ENCODE measurements around the gene DUSP16. TPM values are rescaled to one million over a fixed set of nuclear protein-coding genes. Genes with fewer than 3 reads are reported as not detected.
A peak's percentile ranks its signal among the peaks of the same experiment; 100 is the strongest.

Gene DUSP16
- total and polyA plus RNA-seq, 2 of the 8 experiments (the other 6 are each of a cell fraction or from before 2014, with no cell fraction given), result 31.6 to 55.9 TPM

- peak overlapping the region; percentile 90; the same call in 1 of the 2 replicates for H2BK20ac ChIP-seq (ENCODE audit: low read length)
- no peak overlapping the region for H3K9ac ChIP-seq (replicated peaks in 1 of 4; ENCODE audit: extremely low read depth in 1 of 4, low read depth in 3 of 4, low read length in 3 of 4)
- H3K23me2 ChIP-seq (ENCODE audit: low read depth, low read length), result 0 out of 2 replicates have a peak, but pooled peaks cover 1% of the 10 kb centered on the region
- no peaks in the 10 kb centered on the region for H3K9me3 ChIP-seq (ENCODE audit: insufficient read depth in 2 of 2, low read depth in 1 of 2, low read length in 1 of 2)
- peak overlapping the region; percentile 96 for H2BK12ac ChIP-seq (ENCODE audit: low read depth, low read length)
- H2AFZ ChIP-seq (ENCODE audit: low read length), result peak overlapping the region; percentile 97
- no peaks in the 10 kb centered on the region for H3K79me1 ChIP-seq (ENCODE audit: low read depth, low read length)
- H3K4ac ChIP-seq (replicated peaks; ENCODE audit: insufficient read length, low read depth, low read length), result no peak overlapping the region
- H3K4me2 ChIP-seq (ENCODE audit: insufficient read depth in 1 of 2, low read depth in 2 of 2, low read length in 2 of 2), result no peak overlapping the region
- FAIRE-seq, result no peak
- 75% methylated on average over 9 of the region's 9 CpGs; no CpG with 5 or more reads in 1 of the 2 experiments for WGBS, 2 experiments (ENCODE audit: extremely low coverage in 1 of 2, insufficient coverage in 1 of 2, insufficient read length in 1 of 2, insufficient replicate concordance in 2 of 2, low coverage in 1 of 2, low lambda C conversion rate in 2 of 2, missing lambda C conversion rate in 1 of 2)
- H2BK15ac ChIP-seq (ENCODE audit: low read length), result peak overlapping the region; percentile 65
- no peaks in the 10 kb centered on the region for H3K36me3 ChIP-seq (ENCODE audit: control insufficient read depth in 2 of 4, insufficient read depth in 4 of 4, low read length in 3 of 4)
- H2AK5ac ChIP-seq (ENCODE audit: low read depth, low read length), result peak overlapping the region; percentile 95
- H4K8ac ChIP-seq (ENCODE audit: extremely low read depth, insufficient read depth, low read length), result no peak overlapping the region; the same call in 1 of the 2 replicates
- H3K79me2 ChIP-seq (ENCODE audit: control insufficient read depth in 1 of 2, insufficient read depth in 2 of 2, low read length in 2 of 2), result no peaks in the 10 kb centered on the region
- no peak overlapping the region for H4K5ac ChIP-seq (ENCODE audit: insufficient read length, low read depth, low read length)
- ChIA-PET CTCF (ENCODE audit: partially characterized antibody) (interaction anchor here (0.7 to 2.1 kb wide), 4 partner anchors 36 to 137 kb away, joined by 3 to 9 read pairs (median 4); no protein-coding TSS in a partner anchor), POLR2A (ENCODE audit: partially characterized antibody) (interaction anchor here (1.3 to 2.4 kb wide), 3 partner anchors 8 to 24 kb away, joined by 5 to 9 read pairs (median 6); no protein-coding TSS in a partner anchor)
- H3K56ac ChIP-seq (replicated peaks; ENCODE audit: insufficient read length, low read depth, low read length), result no peak overlapping the region
- no peak overlapping the region for H4K91ac ChIP-seq (replicated peaks; ENCODE audit: insufficient read length, low read length)
- no peak overlapping the region for H3K23ac ChIP-seq (ENCODE audit: insufficient read length)
- no peak overlapping the region for H2BK120ac ChIP-seq (replicated peaks; ENCODE audit: low read depth, low read length)
- H3K4me3 ChIP-seq (ENCODE audit: extremely low read depth in 1 of 4, insufficient read depth in 2 of 4, low read depth in 3 of 4, low read length in 4 of 4), result no peak overlapping the region
- H3K14ac ChIP-seq (ENCODE audit: insufficient read length), result no peak overlapping the region
- no peak overlapping the region for H3K27ac ChIP-seq (ENCODE audit: low read depth, low read length)
- DNase-seq (ENCODE audit: low read depth in 1 of 2, low spot score in 2 of 2), result no peak
- H3K27me3 ChIP-seq (replicated peaks in 1 of 4; ENCODE audit: control insufficient read depth in 3 of 4, extremely low read depth in 1 of 4, insufficient read depth in 3 of 4, low read length in 3 of 4), result no peaks in the 10 kb centered on the region
- peaks cover 0 to 2% (median 0%) of the 10 kb centered on the region in 4 experiments; a peak in 1 of 7 replicates for H3K4me1 ChIP-seq (replicated peaks in 1 of 4; ENCODE audit: control insufficient read depth in 3 of 4, insufficient read depth in 4 of 4, low read length in 3 of 4)
- peak overlapping the region; percentile 72 for H3K18ac ChIP-seq (ENCODE audit: extremely low read depth, low read length)
- no peaks in the 10 kb centered on the region for H4K20me1 ChIP-seq (replicated peaks in 1 of 2; ENCODE audit: control insufficient read depth in 1 of 2, insufficient read depth in 2 of 2, low read length in 2 of 2)
- H2BK5ac ChIP-seq (ENCODE audit: low read depth, low read length), result peak overlapping the region; percentile 88; the same call in 1 of the 2 replicates
- TF ChIP-seq CREB1 (IDR thresholded peaks at IDR 0.05) (no peak), HDAC6 (IDR thresholded peaks at IDR 0.05; ENCODE audit: low read depth, low read length) (no peak), POU5F1 (IDR thresholded peaks at IDR 0.05; ENCODE audit: low read depth, low read length) (no peak), RFX5 (IDR thresholded peaks at IDR 0.05; ENCODE audit: borderline replicate concordance, low read depth, low read length) (no peak), BACH1 (IDR thresholded peaks at IDR 0.05; ENCODE audit: low read length) (no peak), POLR2A (IDR thresholded peaks at IDR 0.05; ENCODE audit: control extremely low read depth in 1 of 2, low read depth in 2 of 2, low read length in 2 of 2) (no peak), GTF2F1 (IDR thresholded peaks at IDR 0.05; ENCODE audit: borderline replicate concordance, low read depth, low read length) (no peak), NANOG (IDR thresholded peaks at IDR 0.05; ENCODE audit: insufficient read depth, low read depth, low read length, poor library complexity, severe bottlenecking) (no peak)
- TF ChIP-seq, protein P1, sequence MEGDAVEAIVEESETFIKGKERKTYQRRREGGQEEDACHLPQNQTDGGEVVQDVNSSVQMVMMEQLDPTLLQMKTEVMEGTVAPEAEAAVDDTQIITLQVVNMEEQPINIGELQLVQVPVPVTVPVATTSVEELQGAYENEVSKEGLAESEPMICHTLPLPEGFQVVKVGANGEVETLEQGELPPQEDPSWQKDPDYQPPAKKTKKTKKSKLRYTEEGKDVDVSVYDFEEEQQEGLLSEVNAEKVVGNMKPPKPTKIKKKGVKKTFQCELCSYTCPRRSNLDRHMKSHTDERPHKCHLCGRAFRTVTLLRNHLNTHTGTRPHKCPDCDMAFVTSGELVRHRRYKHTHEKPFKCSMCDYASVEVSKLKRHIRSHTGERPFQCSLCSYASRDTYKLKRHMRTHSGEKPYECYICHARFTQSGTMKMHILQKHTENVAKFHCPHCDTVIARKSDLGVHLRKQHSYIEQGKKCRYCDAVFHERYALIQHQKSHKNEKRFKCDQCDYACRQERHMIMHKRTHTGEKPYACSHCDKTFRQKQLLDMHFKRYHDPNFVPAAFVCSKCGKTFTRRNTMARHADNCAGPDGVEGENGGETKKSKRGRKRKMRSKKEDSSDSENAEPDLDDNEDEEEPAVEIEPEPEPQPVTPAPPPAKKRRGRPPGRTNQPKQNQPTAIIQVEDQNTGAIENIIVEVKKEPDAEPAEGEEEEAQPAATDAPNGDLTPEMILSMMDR (IDR thresholded peaks at IDR 0.05; ENCODE audit: control extremely low read depth in 1 of 3, insufficient read depth in 1 of 3, low read depth in 1 of 3, low read length in 3 of 3), result no peak
Observed at GRCh38 chr12:12599750-12600643, 37.3 kb upstream of the DUSP16 start.
